GM12878 (cell line): ENCODE data around the gene GRIK1. TPM values are rescaled to one million over a fixed set of nuclear protein-coding genes. Genes with fewer than 3 reads are reported as not detected.

Experiments
- ATAC-seq: fragments of 200-7000 bp; cut with Tn5 transposase; 3 replicates; pipeline ENCODE4 v1.9.1; 2020; ENCODE audit warnings: mild to moderate bottlenecking, moderate library complexity
- BruUV-seq: library from RNA; stranded (reverse); fragments of 400-500 nt; replicated peaks from 2 replicates; lab custom pipeline; 2021; lab: Mats Ljungman, UMichigan
- CTCF ChIA-PET: fragments of 300-600 bp; sonication (Branson Sonifier 250); formaldehyde crosslinking; extraction: SDS; loops from one replicate; lab custom pipeline; 2021; ENCODE audit warnings: inconsistent platforms; lab: Yijun Ruan, JAX
- POLR2A ChIA-PET: fragments of 350-600 bp; formaldehyde crosslinking; extraction: SDS; loops from one replicate; lab custom pipeline; 2021; ENCODE audit warnings: inconsistent platforms; lab: Charles Lee
- RAD21 ChIA-PET: fragments of 300-600 bp; sonication (Branson Sonifier 250); formaldehyde crosslinking; loops from one replicate; lab custom pipeline; 2023; ENCODE audit warnings: antibody characterized with exemption; ENCODE audit not compliant: unreplicated experiment; lab: Charles Lee
- SMC1A ChIA-PET: fragments of 300-600 bp; sonication (Branson Sonifier 250); formaldehyde crosslinking; loops from one replicate; lab custom pipeline; 2023; ENCODE audit not compliant: unreplicated experiment, uncharacterized antibody; lab: Charles Lee
- DNase-seq: peaks from one replicate; pipeline ENCODE4 v3.0.0-alpha.2; 2011; ENCODE audit warnings: low read depth, low spot score
- FAIRE-seq: peaks from 3 replicates; lab custom pipeline; 2011; peaks lifted over from hg19 to GRCh38; lab: Jason Lieb, UNC
- H2AFZ ChIP-seq: 2 replicates; pipeline ENCODE4 v1.6.0; 2011; ENCODE audit warnings: low read depth, low read length, control low read depth; ENCODE audit not compliant: control insufficient read depth
- H3K27ac ChIP-seq: 2 replicates; pipeline ENCODE4 v1.5.1; 2011; ENCODE audit warnings: control low read depth; ENCODE audit not compliant: control insufficient read depth, insufficient read depth
- H3K27me3 ChIP-seq, 2 experiments: replicated peaks in 1 of 2; 2 replicates each; pipeline versions ENCODE4 v1.6.0 to v1.6.1; 2011; ENCODE audit warnings: low read length in 1 of 2; ENCODE audit not compliant: control insufficient read depth in 2 of 2, insufficient read depth in 2 of 2
- H3K36me3 ChIP-seq, 2 experiments: 2 replicates each; pipeline ENCODE4 v1.5.1; 2011; ENCODE audit warnings: low read length in 1 of 2; ENCODE audit not compliant: control insufficient read depth in 2 of 2, insufficient read depth in 2 of 2
- H3K4me1 ChIP-seq: 2 replicates; pipeline ENCODE4 v1.6.1; 2011; ENCODE audit warnings: mild to moderate bottlenecking, low read length, moderate library complexity, mixed read lengths; ENCODE audit not compliant: control insufficient read depth, insufficient read depth
- H3K4me2 ChIP-seq: 2 replicates; pipeline ENCODE4 v1.6.0; 2011; ENCODE audit warnings: control low read depth; ENCODE audit not compliant: control insufficient read depth, insufficient read depth
- H3K4me3 ChIP-seq: fragments of 200-600 bp; sonication (generic); 2 replicates; pipeline ENCODE4 v1.5.1; 2016
- H3K79me2 ChIP-seq: 2 replicates; pipeline ENCODE4 v1.6.0; 2011; ENCODE audit warnings: low read length; ENCODE audit not compliant: control insufficient read depth, insufficient read depth
- H3K9ac ChIP-seq: 2 replicates; pipeline ENCODE4 v1.8.0; 2011; ENCODE audit warnings: low read length, control low read depth, mixed read lengths; ENCODE audit not compliant: control insufficient read depth, insufficient read depth
- H3K9me3 ChIP-seq: replicated peaks from 3 replicates; pipeline ENCODE4 v1.5.1; 2011; ENCODE audit warnings: mild to moderate bottlenecking, low read length; ENCODE audit not compliant: control insufficient read depth, insufficient read depth
- H4K20me1 ChIP-seq: 2 replicates; pipeline ENCODE4 v1.6.0; 2011; ENCODE audit not compliant: control insufficient read depth, insufficient read depth
- CREB1 ChIP-seq: IDR thresholded peaks from 2 replicates; pipeline ENCODE4 v1.6.1; 2012; ENCODE audit warnings: low read depth, mild to moderate bottlenecking, inconsistent platforms
- CREM ChIP-seq: IDR thresholded peaks from 2 replicates; pipeline ENCODE4 v1.6.1; 2014; ENCODE audit warnings: antibody characterized with exemption, low read depth
- IKZF2 ChIP-seq, 2 experiments: fragments of 450-650 bp; IDR thresholded peaks; 2 replicates each; pipeline ENCODE4 v1.6.1; 2017; ENCODE audit warnings: mild to moderate bottlenecking in 2 of 2, moderate library complexity in 2 of 2
- LARP7 ChIP-seq: fragments of 450-650 bp; IDR thresholded peaks from 2 replicates; pipeline ENCODE4 v1.6.1; 2017; ENCODE audit warnings: mild to moderate bottlenecking
- NFYA ChIP-seq: IDR thresholded peaks from 2 replicates; pipeline ENCODE4 v1.6.1; 2011; ENCODE audit warnings: low read depth, mild to moderate bottlenecking, low read length, improper control_type of control experiment, borderline replicate concordance
- NR2C1 ChIP-seq: fragments of 450-650 bp; IDR thresholded peaks from 2 replicates; pipeline ENCODE4 v1.6.1; 2017; ENCODE audit warnings: antibody characterized with exemption, mild to moderate bottlenecking, moderate library complexity
- PAX5 ChIP-seq: IDR thresholded peaks from 2 replicates; pipeline ENCODE4 v1.6.1; 2011; ENCODE audit warnings: low read depth, low read length, borderline replicate concordance
- POLR2AphosphoS5 ChIP-seq: IDR thresholded peaks from 2 replicates; pipeline ENCODE4 v1.6.1; 2011; ENCODE audit warnings: mild to moderate bottlenecking, low read length, inconsistent platforms
- RAD21 ChIP-seq: IDR thresholded peaks from 2 replicates; pipeline ENCODE4 v1.6.1; 2011; ENCODE audit warnings: mild to moderate bottlenecking, low read depth, low read length, moderate library complexity; ENCODE audit not compliant: insufficient read depth
- RAD51 ChIP-seq: fragments of 450-650 bp; IDR thresholded peaks from 2 replicates; pipeline ENCODE4 v1.6.1; 2016; ENCODE audit warnings: moderate library complexity, mild to moderate bottlenecking, inconsistent platforms
- RB1 ChIP-seq: fragments of 450-650 bp; formaldehyde crosslinking; IDR thresholded peaks from 2 replicates; pipeline ENCODE4 v1.6.1; 2017; ENCODE audit warnings: mild to moderate bottlenecking, borderline replicate concordance
- RUNX3 ChIP-seq: IDR thresholded peaks from 2 replicates; pipeline ENCODE4 v1.6.1; 2012; ENCODE audit warnings: low read length, inconsistent platforms
- SP1 ChIP-seq: IDR thresholded peaks from one replicate; pipeline ENCODE4 v1.6.1; 2011; ENCODE audit warnings: low read depth, low read length
- SRF ChIP-seq, 2 experiments: IDR thresholded peaks; 2 replicates each; pipeline ENCODE4 v1.6.1; 2011; ENCODE audit warnings: low read depth in 2 of 2, low read length in 2 of 2, mild to moderate bottlenecking in 1 of 2, moderate library complexity in 1 of 2
- STAT1 ChIP-seq: fragments of 450-650 bp; conservative IDR thresholded peaks from 2 replicates; pipeline ENCODE4 v1.6.1; 2014; ENCODE audit warnings: antibody characterized with exemption, mild to moderate bottlenecking
- TCF3 ChIP-seq: IDR thresholded peaks from 2 replicates; pipeline ENCODE4 v1.6.1; 2012; ENCODE audit warnings: low read depth, mild to moderate bottlenecking, low read length, borderline replicate concordance; ENCODE audit not compliant: insufficient read depth
- ZSCAN29 ChIP-seq: fragments of 450-650 bp; IDR thresholded peaks from 2 replicates; pipeline ENCODE4 v1.6.1; 2017; ENCODE audit warnings: mild to moderate bottlenecking, moderate library complexity
- WGBS: methylation state at CpG from one replicate; pipeline ENCODE4 v1.1.6; 2016; ENCODE audit warnings: low lambda C conversion rate; ENCODE audit not compliant: insufficient replicate concordance, insufficient coverage; ENCODE audit errors: missing lambda C conversion rate; 5-methylcytosine and 5-hydroxymethylcytosine counted together
- in situ Hi-C: fragments of 300-500 bp; cut with MboI; formaldehyde crosslinking; loops from 9 replicates; pipeline ENCODE4 v1.14.3; 2018; ENCODE audit warnings: mixed read lengths
- intact Hi-C: fragments of 100-400 bp; cut with micrococcal nuclease; formaldehyde crosslinking; loops from one replicate; pipeline ENCODE4 v1.14.2; 2022; ENCODE audit not compliant: unreplicated experiment
- polyA plus RNA-seq, 11 experiments: library from polyadenylated mRNA; depleted of rRNA in 4 of 11; unstranded in 6 of 11; stranded (reverse) in 5 of 11; fragments of >200 nt; fragmentation: Nextera tagmentation in 4 of 11; fragmentation: Illumina TruSeq in 1 of 11; extraction: Ambion mirVana in 4 of 11; extraction: Trizol in 1 of 11; gene quantifications; 1 replicate in 1 of 11; 2 replicates in 10 of 11; pipeline versions ENCODE4 v1.2.1 to v1.2.3, GENCODE V29; 2011 to 2016; ENCODE audit warnings: inconsistent platforms in 2 of 11, missing spikeins in 2 of 11, low read depth in 1 of 11
- total RNA-seq, 4 experiments: library from RNA; depleted of rRNA in 3 of 4; stranded (reverse); fragments of >200 nt in 3 of 4; fragmentation: Illumina TruSeq in 1 of 4; extraction: Trizol in 1 of 4; gene quantifications; 2 replicates each; pipeline versions ENCODE4 v1.2.1 to v1.2.3, GENCODE V29; 2013 to 2021
- TF ChIP-seq, protein P1 (sequence below): fragments of 450-650 bp; IDR thresholded peaks from 2 replicates; pipeline ENCODE4 v1.6.1; 2016; ENCODE audit warnings: mild to moderate bottlenecking
- TF ChIP-seq, protein P2 (sequence below): IDR thresholded peaks from 2 replicates; pipeline ENCODE4 v1.6.1; 2012; ENCODE audit warnings: low read length, inconsistent platforms

Gene GRIK1
- total and polyA plus RNA-seq, 10 of the 15 experiments (the other 5 are each of a cell fraction or from before 2014, with no cell fraction given): 0.05 to 0.13 (median 0.09) TPM; not detected in 7

DNA sequence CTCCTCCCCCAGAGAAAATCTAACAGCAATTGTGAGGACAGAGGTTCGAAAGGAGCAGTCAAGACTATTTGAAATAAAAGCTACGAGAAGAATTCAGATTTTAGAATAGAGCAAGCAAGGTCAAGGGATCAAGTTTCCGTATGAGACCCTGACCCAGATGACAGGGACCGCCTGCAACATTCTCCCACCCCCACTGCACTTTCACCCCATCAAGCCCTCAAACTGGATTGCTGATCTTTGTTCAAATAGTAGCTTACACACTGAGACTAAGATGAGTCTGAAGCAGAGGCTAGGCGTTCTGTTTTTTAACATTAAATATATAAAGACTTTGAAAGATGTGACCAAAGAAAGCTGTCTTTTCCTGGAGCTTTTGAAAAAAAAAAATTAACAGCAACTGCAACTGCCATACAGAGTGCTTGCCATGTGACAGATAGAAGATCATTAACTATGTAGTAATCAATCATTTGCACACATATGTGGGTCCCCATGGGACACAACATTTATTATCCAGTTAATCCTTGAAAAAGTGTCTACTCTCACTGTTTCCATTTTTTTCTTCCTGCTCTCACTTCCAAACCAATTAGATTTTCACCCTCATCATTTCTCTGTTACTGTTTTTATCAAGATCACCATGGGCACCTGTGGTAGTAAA lies 120.0 kb downstream of the GRIK1 start (continued):
- TF ChIP-seq, protein P1, sequence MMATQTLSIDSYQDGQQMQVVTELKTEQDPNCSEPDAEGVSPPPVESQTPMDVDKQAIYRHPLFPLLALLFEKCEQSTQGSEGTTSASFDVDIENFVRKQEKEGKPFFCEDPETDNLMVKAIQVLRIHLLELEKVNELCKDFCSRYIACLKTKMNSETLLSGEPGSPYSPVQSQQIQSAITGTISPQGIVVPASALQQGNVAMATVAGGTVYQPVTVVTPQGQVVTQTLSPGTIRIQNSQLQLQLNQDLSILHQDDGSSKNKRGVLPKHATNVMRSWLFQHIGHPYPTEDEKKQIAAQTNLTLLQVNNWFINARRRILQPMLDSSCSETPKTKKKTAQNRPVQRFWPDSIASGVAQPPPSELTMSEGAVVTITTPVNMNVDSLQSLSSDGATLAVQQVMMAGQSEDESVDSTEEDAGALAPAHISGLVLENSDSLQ: no peak
- TF ChIP-seq SP1 (no peak), PAX5 (no peak), SRF (IDR thresholded peaks at IDR 0.05; ENCODE audit: low read depth in 2 of 2, low read length in 2 of 2) (no peak), RB1 (no peak), STAT1 (no peak), POLR2AphosphoS5 (no peak), RAD51 (no peak), RUNX3 (no peak), RAD21 (no peak), NR2C1 (no peak), CREM (no peak)

- in situ Hi-C loops (no loop called here), intact Hi-C loops (no loop called here)
- Histone ChIP-seq H3K4me2 (no peak overlapping the region), H3K9me3 (no peaks in the 10 kb centered on the region), H3K9ac (no peak overlapping the region), H3K4me1 (no peaks in the 10 kb centered on the region), H3K79me2 (no peaks in the 10 kb centered on the region), H3K36me3 (no peaks in the 10 kb centered on the region), H4K20me1 (no peaks in the 10 kb centered on the region), H2AFZ (no peak overlapping the region), H3K27me3 (no peaks in the 10 kb centered on the region), H3K4me3 (no peak overlapping the region), H3K27ac (no peak overlapping the region)
- CTCF ChIA-PET: interaction anchor here (1.2 kb wide), 1 partner anchor 15 kb away, joined by 7 read pairs; no protein-coding TSS in a partner anchor
- ATAC-seq: no peak
- SMC1A ChIA-PET: no interaction called here
- DNase-seq: no peak
- BruUV-seq: no TSS peak
- no peak for FAIRE-seq
- RAD21 ChIA-PET: no interaction called here
- 42% methylated on average over 2 of the region's 2 CpGs for WGBS
- TF ChIP-seq TCF3: no peak
- no peak for TF ChIP-seq ZSCAN29
- no peak for TF ChIP-seq NFYA
- TF ChIP-seq IKZF2 (IDR thresholded peaks at IDR 0.05): no peak
- no peak for TF ChIP-seq CREB1
- no peak for TF ChIP-seq LARP7
- TF ChIP-seq, protein P2, sequence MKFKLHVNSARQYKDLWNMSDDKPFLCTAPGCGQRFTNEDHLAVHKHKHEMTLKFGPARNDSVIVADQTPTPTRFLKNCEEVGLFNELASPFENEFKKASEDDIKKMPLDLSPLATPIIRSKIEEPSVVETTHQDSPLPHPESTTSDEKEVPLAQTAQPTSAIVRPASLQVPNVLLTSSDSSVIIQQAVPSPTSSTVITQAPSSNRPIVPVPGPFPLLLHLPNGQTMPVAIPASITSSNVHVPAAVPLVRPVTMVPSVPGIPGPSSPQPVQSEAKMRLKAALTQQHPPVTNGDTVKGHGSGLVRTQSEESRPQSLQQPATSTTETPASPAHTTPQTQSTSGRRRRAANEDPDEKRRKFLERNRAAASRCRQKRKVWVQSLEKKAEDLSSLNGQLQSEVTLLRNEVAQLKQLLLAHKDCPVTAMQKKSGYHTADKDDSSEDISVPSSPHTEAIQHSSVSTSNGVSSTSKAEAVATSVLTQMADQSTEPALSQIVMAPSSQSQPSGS: no peak
- POLR2A ChIA-PET: no interaction called here
Measured at GRCh38 chr21:29818383-29818921, 121.3 kb downstream of the GRIK1 start.
